ENCODE data around the gene ELF2.
A peak's percentile ranks its signal among the peaks of the same experiment; 100 is the strongest.
"Not testable (repeated sequence)": the region's sequence is repeated elsewhere in the genome, so short reads cannot be mapped to it uniquely, and the experiment has no call there.

Gene ELF2

DNA sequence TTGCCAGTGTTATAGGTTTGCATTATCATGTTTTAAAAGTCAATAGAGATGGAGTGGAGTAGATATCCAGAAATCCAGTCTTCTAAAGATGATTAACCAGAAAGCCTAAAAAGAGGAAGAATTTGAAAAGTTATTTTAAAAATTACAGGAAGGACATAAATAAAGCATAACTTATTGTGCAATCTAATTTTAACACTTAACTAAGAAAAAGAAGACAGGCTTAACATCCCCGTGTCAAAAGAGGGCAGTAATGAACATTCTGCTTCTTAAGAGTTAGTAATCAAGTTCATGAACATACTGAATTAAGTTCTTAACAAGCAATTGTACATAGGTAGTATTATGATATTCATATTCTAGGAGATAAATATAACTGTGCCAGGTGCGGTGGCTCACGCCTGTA lies 39.3 kb downstream of the ELF2 start:
- DNase-seq, result no peak

DNA sequence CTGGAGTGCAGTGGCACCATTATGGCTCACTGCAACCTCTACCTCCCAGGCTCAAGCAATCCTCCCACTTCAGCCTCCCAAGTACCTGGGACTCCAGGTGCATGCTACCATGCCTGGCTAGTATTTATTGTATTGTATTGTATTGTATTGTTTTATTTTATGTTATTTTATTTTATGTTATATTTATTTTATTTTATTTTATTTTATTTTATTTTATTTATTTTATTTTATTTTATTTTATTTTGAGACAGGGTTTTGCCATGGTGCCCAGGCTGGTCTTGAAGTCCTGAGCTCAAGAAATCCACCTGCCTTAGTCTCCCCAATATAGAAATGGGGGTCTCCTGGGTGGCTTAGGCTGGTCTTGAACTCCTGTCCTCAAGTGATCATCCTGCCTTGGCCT lies 42.6 kb downstream of the ELF2 start:
- DNase-seq, result no peak

DNA sequence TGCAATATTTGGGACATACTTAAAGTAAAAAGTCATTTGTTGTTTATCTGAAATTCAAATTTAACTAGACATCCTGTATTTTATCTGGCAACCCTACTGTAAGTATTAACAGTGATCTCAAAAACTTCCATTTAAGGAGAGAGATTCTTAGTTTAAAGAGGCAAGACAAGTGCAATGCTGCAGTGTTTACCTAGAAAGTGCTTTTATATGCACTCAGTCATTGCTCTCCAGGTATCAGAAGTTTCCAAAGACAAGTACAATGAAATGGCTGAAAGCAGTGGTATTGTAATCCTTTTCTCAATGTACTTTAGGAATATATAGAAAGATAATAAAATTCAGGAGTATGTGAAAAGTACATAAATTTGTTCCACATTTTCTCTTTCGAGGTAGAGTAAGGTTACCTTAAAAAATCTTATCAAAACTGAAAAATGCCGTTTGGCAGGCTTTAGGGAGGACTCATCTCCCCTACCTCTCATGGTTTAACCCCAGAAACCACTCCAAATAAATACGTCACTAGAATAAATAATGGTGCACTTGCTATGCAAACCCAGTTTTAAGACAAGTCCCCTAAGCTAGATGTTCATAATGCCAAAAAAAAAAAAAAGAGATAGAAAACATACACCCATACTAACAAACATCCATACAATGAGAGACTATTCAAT lies 45.7 kb downstream of the ELF2 start:
- no peak for DNase-seq

DNA sequence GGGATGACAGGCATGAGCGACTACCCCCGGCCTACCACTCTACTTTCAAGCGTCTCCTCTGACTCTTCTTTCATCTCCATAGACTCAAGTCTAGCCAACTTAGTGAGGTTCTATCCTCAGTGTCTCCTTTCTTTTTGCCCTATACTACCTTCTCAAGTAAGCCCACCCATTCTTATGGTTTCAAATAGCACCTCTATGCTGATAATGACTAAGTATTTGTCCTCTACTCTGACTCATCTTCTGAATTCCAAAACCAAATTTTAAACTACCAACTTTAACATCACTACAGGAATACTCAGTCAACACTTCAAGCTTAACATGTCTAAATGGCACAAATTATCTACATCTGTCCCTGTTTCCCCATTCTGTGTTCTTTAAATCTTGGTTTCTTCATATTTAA lies 47.8 kb downstream of the ELF2 start:
- DNase-seq, result no peak

DNA sequence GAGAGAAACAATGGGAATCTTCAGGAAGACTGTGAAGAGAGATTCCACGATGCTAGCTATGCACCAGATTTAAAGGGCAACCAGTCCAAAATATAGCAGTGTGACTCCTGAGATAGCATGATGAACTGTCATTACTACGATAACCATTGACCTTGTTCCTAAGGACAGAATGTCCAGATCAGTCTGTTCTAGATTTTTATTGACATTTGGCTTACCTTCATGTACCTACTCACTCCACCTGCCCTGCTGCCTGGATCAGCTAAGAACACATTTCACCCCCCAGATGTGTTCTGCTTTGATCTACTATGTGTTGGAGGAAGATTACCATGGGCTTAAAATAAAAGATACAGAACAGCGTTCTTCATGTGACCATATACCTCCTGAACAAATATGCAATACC lies 50.1 kb downstream of the ELF2 start:
- no peak for DNase-seq

DNA sequence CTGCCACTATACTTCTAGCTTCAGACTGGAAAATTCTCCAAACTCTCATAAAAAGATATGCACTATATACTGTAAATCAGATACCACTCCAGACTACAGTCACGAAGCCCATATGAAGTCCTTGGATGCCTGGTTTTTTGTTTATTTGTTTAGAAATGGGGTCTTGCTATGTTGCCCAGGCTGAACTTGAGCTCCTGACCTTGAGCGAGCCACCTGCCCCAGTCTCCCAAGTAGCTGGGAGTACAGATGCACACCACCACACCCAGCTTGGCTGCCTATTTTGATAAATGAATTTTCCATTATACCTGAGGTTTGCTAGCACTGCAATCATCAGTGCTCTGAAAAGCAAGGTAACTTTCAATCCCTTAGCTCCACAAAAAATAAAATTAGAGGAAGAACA lies 53.1 kb downstream of the ELF2 start:
- no peak for DNase-seq

DNA sequence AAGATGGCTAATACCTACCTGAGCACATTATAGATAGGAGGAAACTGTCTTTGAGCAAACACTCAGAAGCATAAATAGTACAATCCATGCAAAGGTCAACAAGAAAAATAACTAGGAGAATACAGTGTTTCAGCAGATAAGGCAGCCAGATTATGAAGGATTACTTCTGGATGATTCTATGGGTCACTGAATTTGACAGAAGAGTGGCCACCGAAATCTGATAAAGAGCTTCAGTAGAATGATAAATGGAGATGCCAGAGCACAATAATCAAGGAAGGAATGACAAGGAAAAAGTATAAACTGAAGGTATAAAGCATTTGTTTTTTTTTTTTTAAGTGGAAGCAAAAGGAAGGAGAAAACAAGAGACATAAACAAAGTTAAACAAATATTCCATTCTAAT lies 58.7 kb downstream of the ELF2 start:
- DNase-seq, result no peak

DNA sequence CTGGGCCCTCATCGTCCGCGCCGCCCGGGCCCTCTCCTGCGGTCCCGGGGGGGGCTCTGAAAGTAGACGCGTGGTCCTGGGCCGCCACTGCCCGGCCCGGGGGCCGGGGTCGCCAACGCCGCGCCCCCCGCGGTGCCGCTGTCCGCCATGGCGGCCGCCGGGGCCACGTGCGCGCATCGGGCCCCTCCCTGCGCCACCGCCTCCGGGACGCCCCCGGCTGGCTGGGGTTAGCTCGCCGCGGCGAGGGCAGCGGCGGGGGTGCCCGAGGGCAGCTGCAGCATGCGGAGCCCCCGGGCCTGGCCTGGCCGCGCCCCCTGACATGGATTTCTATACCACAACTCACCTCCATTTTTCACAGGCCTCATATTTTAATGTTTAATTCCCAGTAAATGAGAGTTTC lies 61.8 kb downstream of the ELF2 start:
- no peak for DNase-seq

DNA sequence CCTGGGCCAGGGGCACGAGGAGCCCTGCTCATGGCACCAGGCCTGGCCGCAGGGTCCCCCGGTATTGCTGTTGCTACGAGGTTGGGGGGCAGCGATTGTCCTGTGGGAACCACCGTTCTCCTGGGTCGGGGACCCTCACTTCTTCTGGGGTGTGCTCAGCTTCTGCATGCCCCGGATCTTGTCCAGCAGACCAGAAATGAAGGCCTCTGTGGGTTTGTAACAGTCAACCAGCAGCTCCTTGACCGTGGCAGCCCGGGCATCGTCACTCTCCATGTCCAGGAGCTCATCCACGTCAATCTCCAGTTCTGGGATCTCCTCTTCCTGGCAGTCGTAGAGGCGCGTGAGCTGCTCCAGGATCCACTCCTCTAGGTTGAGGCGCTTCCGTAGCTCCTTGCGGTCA lies 62.2 kb downstream of the ELF2 start:
- DNase-seq, result not testable (repeated sequence)

DNA sequence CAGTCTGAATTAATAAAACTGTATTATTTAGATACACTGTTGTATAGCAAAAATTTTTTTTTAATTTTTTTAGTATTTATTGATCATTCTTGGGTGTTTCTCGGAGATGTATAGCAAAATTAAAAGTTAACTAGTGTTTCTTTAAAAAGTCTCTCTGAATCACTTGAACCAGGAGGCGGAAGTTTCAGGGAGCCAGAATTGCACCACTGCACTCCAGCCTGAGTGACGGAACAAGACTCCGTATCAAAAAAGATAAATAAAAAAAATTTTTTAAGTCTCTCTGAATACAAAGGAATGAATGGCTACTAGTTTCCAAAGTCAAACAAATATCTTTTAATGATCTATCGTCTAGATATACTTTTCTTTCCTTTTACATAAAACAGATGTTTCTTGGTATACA lies 64.4 kb downstream of the ELF2 start:
- DNase-seq, result no peak

DNA sequence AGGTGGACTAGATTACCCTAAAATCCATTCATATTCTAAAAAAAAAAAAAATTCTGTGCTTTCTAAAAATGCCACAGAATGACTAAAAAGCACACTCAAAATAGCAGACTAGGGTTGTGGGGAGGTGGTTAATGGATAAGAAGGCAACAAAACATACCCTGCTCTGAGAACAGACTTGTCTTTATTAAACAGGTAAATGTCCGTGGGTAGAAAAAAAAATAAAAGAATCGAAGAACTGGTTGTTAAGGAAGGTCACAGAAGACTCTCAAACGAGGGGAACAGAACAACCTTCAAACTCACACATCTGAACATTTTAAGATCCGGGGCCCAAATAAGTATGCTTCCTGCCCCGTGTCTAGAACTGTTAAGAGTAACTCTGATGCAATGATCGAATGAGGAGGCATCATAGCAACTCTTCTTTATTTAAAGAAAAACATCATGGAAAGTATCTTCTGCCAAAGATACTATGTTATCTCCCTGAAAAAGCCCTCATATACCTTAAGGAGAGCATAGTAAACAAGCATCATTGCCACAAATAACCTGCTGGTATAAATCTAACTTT lies 68.4 kb downstream of the ELF2 start:
- no peak for DNase-seq

DNA sequence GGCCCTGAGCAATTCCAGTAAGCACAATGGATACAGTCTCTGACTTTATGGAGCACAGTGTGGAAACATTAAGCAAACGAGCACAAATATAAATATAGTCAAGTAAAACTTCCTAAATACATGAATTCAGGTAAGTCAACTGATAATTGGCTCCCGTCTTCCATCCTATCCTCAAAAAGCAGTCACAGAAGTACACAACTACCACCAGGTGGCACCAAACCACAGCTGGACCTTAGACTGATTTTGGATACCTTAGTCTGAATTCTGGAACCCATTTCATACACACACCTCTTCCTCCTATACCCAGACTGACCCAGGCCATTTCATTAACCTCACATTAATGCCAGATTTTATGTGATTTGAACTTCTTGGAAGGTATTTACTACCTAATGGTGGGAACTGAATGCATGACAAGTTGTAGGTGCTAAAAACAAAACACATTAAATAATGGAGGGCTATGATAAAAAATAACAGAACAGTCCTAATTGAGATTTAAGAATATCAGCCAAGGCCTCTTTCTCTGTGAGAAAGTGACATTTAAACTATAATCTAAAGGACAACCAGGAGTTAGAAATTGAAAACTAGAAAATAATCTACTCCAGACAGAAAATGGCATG lies 77.5 kb downstream of the ELF2 start:
- DNase-seq, result peak; percentile 46

DNA sequence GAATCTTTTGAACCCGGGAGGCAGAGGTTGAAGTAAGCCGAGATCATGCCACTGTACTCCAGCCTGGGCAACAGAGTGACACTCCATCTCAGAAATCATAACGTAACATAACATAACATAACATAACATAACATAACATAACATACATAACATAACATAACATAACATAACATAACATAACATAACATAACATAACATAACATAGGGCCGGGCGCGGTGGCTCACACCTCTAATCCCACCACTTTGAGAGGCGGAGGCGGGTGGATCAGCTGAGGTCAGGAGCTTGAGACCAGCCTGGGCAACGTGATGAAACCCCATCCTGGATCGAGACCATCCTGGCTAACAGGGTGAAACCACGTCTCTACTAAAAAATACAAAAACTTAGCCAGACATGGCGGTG lies 84.7 kb downstream of the ELF2 start:
- DNase-seq, result no peak

DNA sequence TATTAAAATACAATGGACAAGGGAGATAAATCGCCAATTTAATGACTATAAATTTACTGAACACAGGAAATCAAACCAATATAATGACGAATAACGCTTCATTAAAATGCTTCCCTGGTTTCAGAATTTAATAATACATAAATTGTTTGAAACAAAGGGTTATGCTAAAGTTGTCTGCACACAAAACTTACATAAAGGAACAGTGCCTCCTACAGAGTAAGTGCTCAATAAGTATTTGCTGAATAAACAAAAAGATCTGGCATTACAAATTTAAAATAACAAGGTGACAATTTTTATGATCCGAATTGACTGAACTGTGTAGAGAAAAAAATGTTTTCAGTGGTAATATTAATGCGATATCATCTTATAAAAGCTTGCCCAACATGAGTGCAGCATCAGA lies 91.9 kb downstream of the ELF2 start:
- no peak for DNase-seq

DNA sequence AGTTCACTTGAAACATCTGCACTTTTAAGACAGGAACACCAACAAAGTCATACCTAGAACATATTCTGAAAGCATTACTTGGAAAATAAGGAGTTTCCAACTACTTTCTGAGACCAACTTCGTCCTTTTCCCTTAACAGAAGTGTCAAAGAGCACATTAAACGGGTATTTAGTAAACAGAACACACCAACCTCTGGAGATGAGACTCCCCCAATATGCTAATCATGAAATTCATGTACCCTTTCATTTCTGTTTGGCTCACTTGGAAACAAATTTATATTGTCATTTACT lies 92.3 kb downstream of the ELF2 start:
- no peak for DNase-seq

DNA sequence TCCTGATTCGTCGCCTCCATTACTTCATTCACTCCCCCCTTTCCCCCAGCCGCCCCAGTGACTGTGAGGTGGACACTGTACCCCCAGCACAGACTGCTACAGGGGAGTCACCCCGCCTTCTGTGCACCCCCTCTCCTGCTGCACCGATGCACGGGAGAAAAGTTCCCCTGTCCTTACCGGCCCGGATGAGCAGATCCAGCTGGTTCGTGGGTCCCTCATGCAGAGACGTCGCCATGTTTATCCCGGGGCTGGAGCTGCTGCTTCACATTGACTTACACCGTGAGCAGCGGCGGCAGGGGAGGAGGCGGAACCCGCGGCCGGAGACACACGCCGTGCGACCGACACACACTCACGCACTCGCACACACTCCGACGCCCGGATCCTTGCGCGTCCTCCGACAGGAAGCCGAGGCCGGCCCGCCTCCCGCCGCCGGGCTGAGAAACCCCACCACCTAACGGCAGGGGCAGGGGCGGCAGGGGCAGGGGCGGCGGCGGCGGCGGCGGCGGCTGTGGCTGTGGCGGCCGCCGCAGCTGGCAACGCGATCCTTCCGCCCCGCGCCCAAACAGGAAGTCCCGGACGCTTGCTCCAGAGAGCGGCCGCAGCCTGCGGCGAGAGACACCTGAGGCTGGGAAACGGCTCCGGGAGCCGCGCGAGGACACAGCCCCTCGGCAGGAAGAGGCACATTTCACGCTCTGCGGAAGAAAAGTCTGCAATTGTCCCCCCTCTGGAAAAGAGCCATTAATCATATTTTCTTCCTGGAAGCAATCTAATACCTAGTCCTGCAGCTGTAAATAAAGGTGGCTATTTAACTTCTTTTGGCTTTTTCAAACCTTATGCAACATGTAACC lies 92.8 kb downstream of the ELF2 start:
- DNase-seq, result peak; percentile 47

DNA sequence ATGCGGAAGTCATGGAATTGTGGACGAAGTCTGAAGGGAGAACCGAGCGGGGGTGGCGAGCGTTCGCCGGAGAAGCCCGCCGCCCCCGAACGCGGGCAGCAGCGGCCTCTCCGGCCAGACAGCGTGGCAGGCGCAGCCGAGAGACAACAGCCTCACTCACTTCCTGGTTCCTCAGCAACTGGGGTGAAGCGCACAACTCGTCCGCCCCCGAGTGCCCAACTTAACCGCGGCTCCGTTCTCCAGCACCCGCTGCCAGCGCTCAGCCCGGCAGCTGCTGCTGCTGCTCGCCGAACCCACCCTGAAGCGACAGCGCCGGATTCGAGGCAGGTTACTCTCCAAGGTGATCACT lies 93.4 kb downstream of the ELF2 start:
- no peak for DNase-seq

DNA sequence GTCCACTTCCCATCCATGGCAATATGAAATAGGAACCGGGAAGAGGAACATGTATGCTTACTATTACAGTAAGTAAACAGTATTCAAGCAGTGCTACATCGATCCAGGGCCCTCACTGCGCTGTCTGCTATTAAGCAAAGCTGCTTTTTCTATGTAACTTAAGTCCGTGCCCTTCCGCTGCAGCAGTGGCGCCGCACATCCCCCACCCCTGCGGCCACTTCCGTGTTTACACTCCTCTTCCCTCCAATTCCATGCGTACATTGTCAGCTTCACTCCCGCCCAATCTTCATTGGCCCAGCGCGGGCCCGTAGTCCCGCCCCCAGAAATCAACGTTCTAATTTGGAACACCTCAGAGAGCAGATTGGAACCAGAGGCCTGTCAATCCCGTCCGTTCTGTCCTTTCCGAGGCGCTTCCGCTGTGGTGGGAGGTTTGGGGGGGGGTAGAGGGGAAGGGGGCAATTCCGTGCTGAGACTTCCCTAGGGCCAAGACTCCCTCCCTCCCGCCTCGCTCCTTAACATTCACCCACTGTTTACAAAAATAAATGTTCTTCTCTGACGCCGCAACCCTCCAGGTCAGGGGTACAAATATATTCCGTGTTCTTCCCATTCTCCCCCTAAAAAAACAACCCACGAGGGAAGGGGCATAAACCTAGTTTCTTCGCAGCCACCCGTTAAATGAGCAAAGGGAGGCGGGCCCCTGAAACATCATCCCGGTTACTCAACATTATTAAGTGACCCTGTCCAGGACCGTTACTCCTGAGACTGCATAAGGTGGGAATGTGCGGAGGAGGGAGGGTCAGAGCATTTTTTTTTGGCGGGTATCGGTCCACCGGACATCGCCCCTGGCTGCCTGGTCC lies 94.0 kb downstream of the ELF2 start:
- DNase-seq, result peak; percentile 93

DNA sequence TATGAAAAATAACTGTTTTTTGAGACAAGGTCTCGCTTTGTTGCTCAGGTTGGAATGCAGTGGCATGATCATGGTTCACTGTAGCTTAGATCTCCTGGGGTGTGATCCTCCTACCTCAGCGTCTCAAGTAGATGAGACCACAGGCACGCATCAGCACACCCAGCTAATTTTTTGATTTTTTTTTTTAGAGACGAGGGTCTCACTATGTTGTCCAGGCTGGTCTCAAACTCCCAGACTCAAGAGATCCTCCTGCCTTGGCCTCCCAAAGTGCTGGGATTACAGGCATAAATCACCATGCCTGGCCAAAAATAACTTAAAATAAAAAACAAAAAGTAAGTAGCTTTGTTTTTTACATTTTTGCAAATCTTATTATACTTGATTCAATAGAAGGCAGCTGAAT lies 98.1 kb downstream of the ELF2 start:
- no peak for DNase-seq

DNA sequence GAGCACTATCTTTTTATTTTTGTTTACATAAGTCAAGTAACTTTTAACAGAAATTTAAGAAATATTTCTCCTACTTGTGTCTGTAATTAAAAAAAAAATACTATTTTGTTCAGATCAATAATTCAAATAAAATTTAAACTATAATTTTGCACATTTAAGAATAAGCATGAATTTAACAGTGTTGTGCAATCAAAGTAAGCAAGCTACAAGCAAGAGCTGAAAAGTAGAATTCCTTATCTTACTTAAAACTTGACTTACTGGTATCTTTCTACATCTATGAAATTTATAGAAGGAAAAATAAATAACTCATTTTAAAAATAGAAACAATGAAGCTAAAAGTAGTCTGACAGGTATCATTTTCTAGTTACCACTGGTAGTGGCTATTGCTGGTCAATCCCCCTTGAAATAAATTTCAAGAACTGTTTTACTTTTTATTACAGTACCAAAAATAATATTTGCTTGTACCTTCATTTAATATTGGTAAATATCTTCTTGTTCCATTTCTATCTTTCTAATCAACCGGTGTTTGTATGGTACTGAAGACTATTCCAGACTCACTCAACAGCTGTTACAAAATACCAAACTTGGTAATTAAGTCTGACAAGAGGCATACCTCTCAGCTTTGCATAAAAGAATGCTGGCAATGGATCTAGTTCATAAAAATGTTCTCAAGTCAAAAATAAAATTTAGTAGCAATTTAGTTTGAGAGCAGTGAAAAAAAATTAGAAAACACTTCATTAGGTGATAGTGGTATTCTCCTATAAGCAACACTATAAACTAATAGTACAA lies 99.3 kb downstream of the ELF2 start:
- DNase-seq, result no peak

DNA sequence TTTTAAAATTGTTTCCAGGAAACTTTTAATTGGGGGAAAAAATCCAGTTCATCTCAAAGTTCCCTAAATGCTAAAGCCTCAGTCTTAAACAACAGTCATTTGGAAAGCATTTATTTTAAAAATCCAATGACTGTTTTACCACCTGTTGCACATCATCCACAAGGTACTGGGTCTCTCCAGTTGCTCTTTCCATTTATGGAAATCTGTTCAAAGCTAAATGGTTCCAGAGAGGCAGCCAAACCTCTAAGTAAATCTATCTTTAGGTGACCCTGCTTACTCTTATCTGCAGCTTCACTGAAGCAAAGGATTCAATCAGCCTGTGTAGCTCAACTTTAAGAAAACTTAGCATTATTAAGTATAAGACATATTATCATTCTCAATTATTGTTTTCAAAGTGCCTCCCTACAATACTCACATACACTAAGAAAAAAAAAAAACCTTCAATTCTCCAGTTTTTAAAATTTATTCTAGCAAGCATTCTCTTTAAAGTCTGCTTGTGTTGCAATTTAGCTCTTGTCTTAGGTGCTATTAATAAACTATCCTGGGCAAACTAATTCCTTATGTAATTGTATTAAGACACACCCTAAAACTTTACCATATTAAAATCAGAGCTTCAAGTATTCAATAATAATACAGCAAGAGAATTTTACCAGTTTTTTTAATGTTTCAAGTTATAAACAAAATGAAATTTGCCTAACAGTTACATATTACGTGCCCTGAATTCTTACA lies 100.8 kb downstream of the ELF2 start:
- DNase-seq, result no peak

DNA sequence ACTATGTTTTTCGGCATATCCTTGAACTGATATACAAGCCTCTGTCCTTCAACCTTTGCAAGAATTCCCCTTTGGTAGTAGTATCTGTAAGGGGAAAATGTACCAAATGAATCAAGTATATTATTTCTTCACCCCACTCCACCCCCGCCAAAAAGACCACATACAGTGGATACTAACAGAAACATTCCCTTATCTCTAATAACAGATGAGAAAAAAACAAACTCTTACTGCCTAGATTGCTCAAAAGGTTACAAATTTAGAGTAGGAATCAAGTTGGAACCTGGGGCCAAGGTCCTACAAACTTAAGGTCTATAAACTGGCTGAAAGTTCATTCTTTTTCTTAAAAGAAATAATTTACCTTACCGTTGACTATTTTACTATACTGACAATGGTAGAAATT lies 116.4 kb downstream of the ELF2 start:
- DNase-seq, result no peak

All from NCI-H1694 (cell line).